Endodermal cell (in vitro differentiated cells): ENCODE data around the gene CLCNKA. TPM values are rescaled to one million over a fixed set of nuclear protein-coding genes. Genes with fewer than 3 reads are reported as not detected.

Experiments used
- DNase-seq: peaks from one replicate; pipeline ENCODE4 v3.0.0-alpha.2; 2017
- H3K27ac ChIP-seq: 2 replicates; pipeline ENCODE4 v1.5.1; 2013; ENCODE audit warnings: mild to moderate bottlenecking, low read depth, low read length, moderate library complexity
- H3K27me3 ChIP-seq: 2 replicates; pipeline ENCODE4 v1.6.1; 2013; ENCODE audit warnings: mild to moderate bottlenecking, low read length, moderate library complexity; ENCODE audit not compliant: insufficient read depth, control insufficient read depth, poor library complexity, severe bottlenecking
- H3K36me3 ChIP-seq: 2 replicates; pipeline ENCODE4 v1.7.0; 2013; ENCODE audit warnings: mild to moderate bottlenecking, low read length, moderate library complexity; ENCODE audit not compliant: control insufficient read depth, insufficient read depth
- H3K4me1 ChIP-seq: one replicate; pipeline ENCODE4 v1.7.0; 2013; ENCODE audit warnings: low read length; ENCODE audit not compliant: control insufficient read depth, insufficient read depth
- H3K4me3 ChIP-seq: 2 replicates; pipeline ENCODE4 v1.5.1; 2013; ENCODE audit warnings: mild to moderate bottlenecking, low read length, moderate library complexity
- H3K9ac ChIP-seq: 2 replicates; pipeline ENCODE4 v1.6.1; 2013; ENCODE audit warnings: mild to moderate bottlenecking, low read length, moderate library complexity; ENCODE audit not compliant: poor library complexity, severe bottlenecking; ENCODE audit errors: extremely low read depth
- H3K9me3 ChIP-seq: 2 replicates; pipeline ENCODE4 v1.6.1; 2013; ENCODE audit warnings: mild to moderate bottlenecking, low read length, moderate library complexity; ENCODE audit not compliant: control insufficient read depth
- H3K27ac Mint-ChIP-seq: 2 replicates; pipeline ENCODE4 v1.8.0; 2020; ENCODE audit warnings: mixed read lengths
- H3K27me3 Mint-ChIP-seq: 2 replicates; pipeline ENCODE4 v1.8.0; 2021; ENCODE audit warnings: mild to moderate bottlenecking, mixed read lengths; ENCODE audit not compliant: insufficient read depth
- H3K36me3 Mint-ChIP-seq: 2 replicates; pipeline ENCODE4 v1.8.0; 2020; ENCODE audit warnings: low read depth, mixed read lengths
- H3K4me1 Mint-ChIP-seq: 2 replicates; pipeline ENCODE4 v1.8.0; 2020; ENCODE audit warnings: mixed read lengths
- H3K4me3 Mint-ChIP-seq: 2 replicates; pipeline ENCODE4 v1.8.0; 2020; ENCODE audit warnings: mild to moderate bottlenecking, moderate library complexity, mixed read lengths
- H3K9me3 Mint-ChIP-seq: 2 replicates; pipeline ENCODE4 v1.8.0; 2020; ENCODE audit warnings: mild to moderate bottlenecking, mixed read lengths
- WGBS, 2 experiments: methylation state at CpG; one replicate each; pipeline versions ENCODE4 v1.1.5 to v1.1.7; 2013; ENCODE audit warnings: missing lambda C conversion rate in 2 of 2, mixed read lengths in 1 of 2; ENCODE audit not compliant: insufficient coverage in 1 of 2, insufficient read length in 1 of 2; 5-methylcytosine and 5-hydroxymethylcytosine counted together
- total RNA-seq, 2 donors: library from RNA; stranded (reverse); fragmentation: NEBNext Ultra II Directional in 1 of 2; extraction: Animal tissue kit (Norgen Biotek cat#: 25700) in 1 of 2; gene quantifications; 2 replicates in 1 of 2; 3 replicates in 1 of 2; pipeline ENCODE4 v1.2.1, GENCODE V29; 2021
- TF ChIP-seq, protein P1 (sequence below): fragments of 200-600 bp; sonication (generic); conservative IDR thresholded peaks from 2 replicates; pipeline ENCODE4 v1.5.0; 2021; ENCODE audit warnings: antibody characterized with exemption, mild to moderate bottlenecking

CLCNKA gene
- total RNA-seq, 2 donors from 2014 or later, result 3.2 to 3.5 TPM

DNA sequence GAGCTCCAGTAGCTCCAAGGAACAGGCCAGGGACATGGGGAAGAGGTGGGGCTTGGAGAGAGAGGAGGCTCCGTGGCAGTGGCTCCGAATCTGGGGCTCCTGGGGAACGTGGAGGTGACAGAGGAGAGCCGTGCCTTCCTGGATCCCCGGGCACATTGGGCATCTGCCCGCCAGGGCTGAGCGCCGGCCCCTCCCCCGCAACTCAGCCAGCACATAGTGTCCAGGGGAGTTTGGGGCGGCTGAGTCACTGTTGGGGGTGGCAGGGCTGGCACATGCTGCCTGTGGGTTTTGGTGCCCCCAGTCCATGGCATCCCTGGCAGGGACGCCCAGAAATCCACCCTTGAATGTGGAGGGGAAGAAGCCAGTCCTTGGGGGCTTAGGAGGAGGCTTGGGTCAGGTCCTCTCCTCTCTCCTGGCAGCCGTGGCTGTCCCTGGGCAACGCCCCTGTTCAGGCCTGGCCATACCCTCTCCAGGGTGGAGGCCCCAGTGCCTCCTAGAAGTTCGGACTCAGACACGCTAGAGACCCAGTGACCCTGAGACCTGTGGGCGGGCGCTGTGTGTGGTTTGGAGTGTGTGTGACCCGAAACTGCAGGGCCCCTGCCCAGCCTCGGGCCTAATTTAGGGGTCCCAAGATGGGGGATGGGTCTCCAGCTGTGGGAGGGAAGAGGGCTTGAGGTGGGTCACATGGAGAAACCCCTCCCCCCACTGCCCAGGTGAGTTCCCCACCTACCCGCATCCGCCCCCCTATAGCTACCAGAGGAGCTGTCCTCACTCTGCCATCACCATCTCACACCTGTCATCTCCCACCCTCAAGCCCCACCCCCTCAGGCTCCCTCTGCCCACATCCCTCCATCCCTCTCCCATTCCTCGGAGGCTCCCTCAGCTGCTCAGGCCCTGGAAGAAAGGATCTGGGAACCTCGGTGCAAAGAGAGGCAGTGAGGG is 5.6 kb upstream of the CLCNKA start:
- TF ChIP-seq, protein P1, sequence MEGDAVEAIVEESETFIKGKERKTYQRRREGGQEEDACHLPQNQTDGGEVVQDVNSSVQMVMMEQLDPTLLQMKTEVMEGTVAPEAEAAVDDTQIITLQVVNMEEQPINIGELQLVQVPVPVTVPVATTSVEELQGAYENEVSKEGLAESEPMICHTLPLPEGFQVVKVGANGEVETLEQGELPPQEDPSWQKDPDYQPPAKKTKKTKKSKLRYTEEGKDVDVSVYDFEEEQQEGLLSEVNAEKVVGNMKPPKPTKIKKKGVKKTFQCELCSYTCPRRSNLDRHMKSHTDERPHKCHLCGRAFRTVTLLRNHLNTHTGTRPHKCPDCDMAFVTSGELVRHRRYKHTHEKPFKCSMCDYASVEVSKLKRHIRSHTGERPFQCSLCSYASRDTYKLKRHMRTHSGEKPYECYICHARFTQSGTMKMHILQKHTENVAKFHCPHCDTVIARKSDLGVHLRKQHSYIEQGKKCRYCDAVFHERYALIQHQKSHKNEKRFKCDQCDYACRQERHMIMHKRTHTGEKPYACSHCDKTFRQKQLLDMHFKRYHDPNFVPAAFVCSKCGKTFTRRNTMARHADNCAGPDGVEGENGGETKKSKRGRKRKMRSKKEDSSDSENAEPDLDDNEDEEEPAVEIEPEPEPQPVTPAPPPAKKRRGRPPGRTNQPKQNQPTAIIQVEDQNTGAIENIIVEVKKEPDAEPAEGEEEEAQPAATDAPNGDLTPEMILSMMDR, result no peak
- H3K27ac Mint-ChIP-seq, result no peak overlapping the region

DNA sequence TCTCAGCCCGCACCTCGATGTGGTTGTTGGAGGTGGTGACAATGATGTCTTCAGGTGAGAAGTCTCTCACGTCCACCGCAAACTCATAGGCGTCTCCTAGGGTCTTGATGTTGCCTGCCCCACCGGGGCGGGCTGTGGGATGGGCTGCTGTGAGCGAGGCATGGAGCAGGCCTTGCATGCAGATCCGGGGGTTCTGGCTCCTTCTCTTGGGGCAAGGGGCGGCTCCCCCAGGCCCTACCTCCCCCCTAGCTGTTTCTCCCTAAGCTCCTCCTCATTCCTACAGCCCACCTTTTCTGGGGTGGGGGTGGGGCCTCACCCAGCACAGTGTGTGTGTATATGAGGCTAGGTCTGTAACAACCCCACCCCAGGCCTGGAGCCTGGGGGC is 4.8 kb upstream of the CLCNKA start:
- H3K36me3 Mint-ChIP-seq, result no peaks in the 10 kb centered on the region
- no peak overlapping the region for H3K4me3 ChIP-seq
- no peaks in the 10 kb centered on the region for H3K9me3 Mint-ChIP-seq
- H3K4me1 Mint-ChIP-seq, result peaks cover 19% of the 10 kb centered on the region
- TF ChIP-seq, protein P1, result no peak
- DNase-seq, result no peak
- H3K27ac ChIP-seq, result no peak overlapping the region
- no peak overlapping the region for H3K4me3 Mint-ChIP-seq
- H3K9me3 ChIP-seq, result no peaks in the 10 kb centered on the region
- no peaks in the 10 kb centered on the region for H3K36me3 ChIP-seq
- WGBS, 2 experiments, result 91% methylated on average over 10 of the region's 10 CpGs; no CpG with 5 or more reads in 1 of the 2 experiments
- H3K27me3 ChIP-seq, result no peaks in the 10 kb centered on the region
- H3K4me1 ChIP-seq, result peaks cover 5% of the 10 kb centered on the region
- no peak overlapping the region for H3K9ac ChIP-seq
- no peak overlapping the region for H3K27ac Mint-ChIP-seq
- H3K27me3 Mint-ChIP-seq, result peaks cover 23% of the 10 kb centered on the region

More for the DNA sequence above, 5.6 kb upstream of the CLCNKA start:
- peaks cover 5% of the 10 kb centered on the region for H3K4me1 ChIP-seq
- WGBS, 2 experiments, result 87 to 94% methylated on average over 7 to 23 of the region's 23 CpGs
- no peak overlapping the region for H3K4me3 Mint-ChIP-seq
- no peaks in the 10 kb centered on the region for H3K27me3 ChIP-seq
- H3K4me1 Mint-ChIP-seq, result peaks cover 19% of the 10 kb centered on the region
- peaks cover 15% of the 10 kb centered on the region for H3K27me3 Mint-ChIP-seq
- H3K4me3 ChIP-seq, result no peak overlapping the region
- H3K36me3 Mint-ChIP-seq, result no peaks in the 10 kb centered on the region
- no peaks in the 10 kb centered on the region for H3K36me3 ChIP-seq
- no peaks in the 10 kb centered on the region for H3K9me3 Mint-ChIP-seq
- H3K9me3 ChIP-seq, result no peaks in the 10 kb centered on the region
- H3K9ac ChIP-seq, result no peak overlapping the region
- no peak overlapping the region for H3K27ac ChIP-seq
- DNase-seq, result no peak

DNA sequence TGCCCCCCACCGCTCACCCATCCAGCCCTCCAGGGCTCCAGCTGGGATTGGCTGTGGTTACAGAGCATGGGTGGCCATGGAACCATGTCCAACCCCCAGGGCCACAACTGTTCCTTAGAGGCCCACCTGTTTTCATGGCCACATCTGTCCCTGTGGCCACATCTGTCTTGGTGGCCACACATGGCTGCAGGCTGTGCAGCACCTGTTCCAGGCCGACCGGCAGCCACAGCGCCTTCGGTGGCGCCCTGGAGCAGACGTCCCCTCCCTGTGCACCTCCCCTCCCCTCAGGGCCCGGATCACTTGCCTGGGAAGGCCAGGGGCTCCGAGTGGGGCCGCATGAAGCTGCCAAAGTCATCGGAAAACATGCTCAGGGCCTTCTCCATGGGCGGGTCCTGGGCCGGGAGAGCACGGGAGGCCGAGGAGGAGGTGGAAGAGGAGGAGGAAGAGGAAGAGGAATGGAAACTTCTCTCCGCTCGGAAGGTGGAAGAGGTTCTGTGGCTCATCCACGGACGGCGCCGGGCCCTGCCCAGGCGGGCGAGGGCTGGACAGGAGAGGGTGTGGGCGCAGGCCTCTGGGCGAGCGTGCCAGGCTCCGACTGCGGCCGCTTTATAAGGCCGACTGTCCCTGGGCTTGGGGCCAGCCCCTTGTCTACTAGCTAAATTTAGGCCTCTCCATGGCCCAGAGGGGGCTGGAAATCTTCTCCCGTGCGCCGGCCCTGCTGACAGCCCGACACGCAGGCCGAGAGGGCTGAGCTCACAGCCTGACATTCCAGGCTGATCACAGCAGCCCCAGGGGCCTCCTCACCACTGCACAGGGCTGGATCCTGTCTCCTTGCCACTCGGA is 4.2 kb upstream of the CLCNKA start, which contains the start of gene HSPB7:
Gene HSPB7, minus strand, starts transcription at position 583 of the 843 bp plus-strand sequence. Its CDS starts 80 bp downstream, at position 503.
- Mint-ChIP-seq H3K4me1 (peaks cover 19% of the 10 kb centered on the region), H3K9me3 (no peaks in the 10 kb centered on the region), H3K27ac (no peak within 1 kb of the TSS), H3K4me3 (no peak within 1 kb of the TSS), H3K27me3 (peaks cover 29% of the 10 kb centered on the region), H3K36me3 (no peaks in the 10 kb centered on the region)
- Histone ChIP-seq H3K36me3 (no peaks in the 10 kb centered on the region), H3K9ac (peak within 1 kb of the TSS; percentile 3), H3K4me1 (peaks cover 5% of the 10 kb centered on the region), H3K27ac (peak within 1 kb of the TSS; percentile 24), H3K27me3 (no peaks in the 10 kb centered on the region), H3K9me3 (no peaks in the 10 kb centered on the region), H3K4me3 (no peak within 1 kb of the TSS)
- WGBS, 2 experiments, result 76 to 85% methylated on average over 22 to 37 of the region's 37 CpGs
- TF ChIP-seq, protein P1, result peak; percentile 50
- DNase-seq, result peak; percentile 86
